GM19193 (cell line): ENCODE data around the gene TRIM4.

Source experiments
- POLR2A ChIP-seq: IDR thresholded peaks from 4 replicates; pipeline ENCODE4 v1.6.1; 2011; ENCODE audit not compliant: insufficient read depth, insufficient read length; ENCODE audit errors: extremely low read depth

TRIM4 gene

GRCh38 chr7:99926321-99926720, 7.0 kb upstream of the TRIM4 start:
- no peak for TF ChIP-seq POLR2A

GRCh38 chr7:99923200-99923599, 3.9 kb upstream of the TRIM4 start:
- no peak for TF ChIP-seq POLR2A

DNA sequence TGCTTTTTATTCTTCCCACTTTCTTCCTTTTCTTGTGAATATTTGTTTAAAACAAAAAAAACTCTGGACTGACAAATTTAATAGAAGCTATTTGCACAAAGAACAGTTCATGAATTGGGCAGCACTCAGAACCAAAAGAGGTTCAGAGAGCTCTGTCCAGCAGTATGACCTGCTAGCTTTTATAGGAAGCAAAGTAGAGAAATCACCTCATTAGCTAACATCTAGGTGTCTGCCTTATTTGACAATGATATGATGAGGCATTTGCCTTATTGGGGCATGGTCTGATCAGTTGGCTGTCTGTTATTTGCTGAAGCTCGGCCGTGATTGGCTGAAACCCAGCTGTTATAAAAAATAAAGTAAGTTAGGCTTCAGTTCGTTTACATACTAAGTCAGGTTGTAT, 819 bp upstream of the TRIM4 start:
- TF ChIP-seq POLR2A = no peak

DNA sequence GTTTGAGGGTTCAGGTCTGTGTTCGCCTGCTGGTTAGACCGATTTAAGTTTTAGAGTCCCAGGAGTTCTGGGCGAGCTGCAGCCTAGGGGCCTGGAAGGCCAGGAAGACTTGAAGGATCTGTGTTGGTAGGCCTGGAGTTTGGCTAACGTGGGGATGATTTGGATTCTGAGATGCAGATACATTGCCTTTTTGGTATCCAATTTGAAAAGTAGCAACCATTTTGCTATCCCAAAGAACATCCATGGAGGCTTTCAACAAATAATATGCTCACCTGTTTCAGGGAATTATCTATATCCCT, 433 bp upstream of the TRIM4 start:
- no peak for TF ChIP-seq POLR2A

- TF ChIP-seq POLR2A = no peak
These were observed 8.4 kb downstream of the TRIM4 start for GRCh38 chr7:99910976-99911375.

GRCh38 chr7:99901581-99901980, 17.7 kb downstream of the TRIM4 start:
- TF ChIP-seq POLR2A = no peak

- TF ChIP-seq POLR2A = no peak
These were observed 19.4 kb downstream of the TRIM4 start for GRCh38 chr7:99899830-99900519.

DNA sequence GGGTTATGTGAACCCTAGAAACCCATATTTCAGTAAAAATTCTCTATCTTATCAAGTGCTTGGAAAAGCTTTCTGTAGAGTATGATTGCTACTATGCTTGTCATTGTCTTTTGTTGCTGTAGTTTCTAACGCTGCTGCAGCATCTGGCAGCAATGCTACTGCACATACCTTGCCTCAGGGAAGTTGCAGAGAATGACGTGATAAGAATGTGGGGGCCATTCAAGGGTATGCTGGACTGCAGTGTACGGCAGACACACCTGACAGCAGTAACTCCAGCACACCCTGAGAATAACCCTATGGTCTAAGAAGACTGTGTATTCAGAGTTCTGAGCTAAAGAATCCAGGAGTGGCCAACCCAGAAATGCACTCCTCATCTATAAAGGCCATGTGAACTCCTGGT, 20.5 kb downstream of the TRIM4 start:
- no peak for TF ChIP-seq POLR2A

GRCh38 chr7:99898023-99898357, 21.3 kb downstream of the TRIM4 start:
- TF ChIP-seq POLR2A = no peak

GRCh38 chr7:99897322-99898022, 21.9 kb downstream of the TRIM4 start:
- no peak for TF ChIP-seq POLR2A

DNA sequence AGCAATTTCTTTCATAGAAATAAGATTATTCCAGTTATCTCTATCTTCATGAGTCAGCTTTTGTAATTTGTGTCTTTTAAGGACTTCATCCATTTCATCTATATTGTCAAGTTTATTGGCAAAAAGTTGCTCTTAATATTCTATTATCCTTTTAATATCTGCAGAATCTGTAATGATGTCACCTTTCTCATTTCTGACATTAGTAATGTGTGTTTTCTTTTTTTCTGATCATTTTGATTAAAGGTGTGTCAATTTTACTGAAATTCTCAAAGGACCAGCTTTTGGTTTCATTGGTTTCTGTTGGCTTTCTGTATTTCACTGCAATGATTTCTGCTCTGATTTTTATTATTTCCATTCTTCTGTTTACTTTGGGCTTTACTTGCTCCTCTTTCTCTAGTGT, 24.6 kb downstream of the TRIM4 start:
- TF ChIP-seq POLR2A = no peak

DNA sequence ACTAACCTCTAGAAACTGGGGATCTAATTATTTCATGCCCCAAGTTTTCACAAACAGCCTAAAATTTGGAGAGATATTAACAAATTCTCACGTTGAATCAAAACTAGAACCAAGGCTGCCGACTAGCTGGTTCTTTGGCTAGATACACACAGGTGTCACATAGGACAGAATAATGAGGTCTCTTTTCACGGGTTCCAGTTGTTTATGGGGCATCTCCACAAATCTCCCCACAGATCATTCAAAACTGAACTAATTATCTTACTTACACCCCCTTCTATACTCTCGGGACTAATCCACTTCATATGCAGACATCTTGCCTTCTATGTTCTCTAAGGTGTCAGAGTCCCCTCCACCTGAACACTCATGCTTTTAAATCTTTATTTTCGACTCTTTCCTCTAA, 26.1 kb downstream of the TRIM4 start:
- TF ChIP-seq POLR2A = no peak

- no peak for TF ChIP-seq POLR2A
These were observed 38.0 kb downstream of the TRIM4 start for GRCh38 chr7:99881370-99881769.

DNA sequence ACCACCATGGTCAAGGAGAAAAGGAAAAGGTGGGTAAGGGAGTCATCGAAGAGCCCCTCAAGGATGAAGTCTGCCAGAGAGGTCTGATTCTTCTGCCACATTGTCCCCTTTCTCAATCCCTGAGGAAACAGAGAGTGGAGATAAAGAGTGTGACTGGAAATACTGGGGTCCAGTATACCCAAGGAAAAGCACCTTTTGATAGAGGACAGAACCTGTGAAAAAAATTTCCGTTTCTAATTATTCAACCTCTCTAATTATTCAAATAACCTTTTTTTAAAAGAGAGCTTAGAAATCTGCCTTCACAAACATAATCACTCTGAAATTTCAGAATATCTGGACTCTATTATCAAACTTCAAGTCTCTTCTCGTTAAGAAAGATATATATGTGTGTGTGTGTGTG, 42.4 kb downstream of the TRIM4 start, which contains the start of gene OR2AE1:
Gene OR2AE1 (minus strand): TSS at position 101 of the 400 bp plus-strand sequence. CDS start 0 bp downstream, at position 101.
- TF ChIP-seq POLR2A = no peak

- TF ChIP-seq POLR2A = no peak
These were observed 42.8 kb downstream of the TRIM4 start for GRCh38 chr7:99876491-99876890.

- no peak for TF ChIP-seq POLR2A
These were observed 51.1 kb downstream of the TRIM4 start for GRCh38 chr7:99868246-99868645.
